Parathyroid adenoma (tissue), 2 donors: ENCODE results near the gene ARHGAP10.

Experiments used
- H2AFZ ChIP-seq: fragments of 300-600 bp; sonication (generic); one replicate; pipeline ENCODE4 v1.7.0; 2017; ENCODE audit warnings: antibody characterized with exemption, mild to moderate bottlenecking
- H3K27ac ChIP-seq: fragments of 300-600 bp; sonication (generic); one replicate; pipeline ENCODE4 v1.7.0; 2017
- H3K27me3 ChIP-seq: fragments of 300-600 bp; sonication (generic); one replicate; pipeline ENCODE4 v1.7.0; 2017; ENCODE audit warnings: low read length; ENCODE audit not compliant: control insufficient read depth, insufficient read depth
- H3K36me3 ChIP-seq: fragments of 300-600 bp; sonication (generic); one replicate; pipeline ENCODE4 v1.7.0; 2017; ENCODE audit warnings: low read length; ENCODE audit not compliant: control insufficient read depth, insufficient read depth
- H3K4me1 ChIP-seq: fragments of 300-600 bp; sonication (generic); one replicate; pipeline ENCODE4 v1.7.0; 2017; ENCODE audit warnings: control low read depth
- H3K4me2 ChIP-seq: fragments of 300-600 bp; sonication (generic); one replicate; pipeline ENCODE4 v1.7.0; 2017; ENCODE audit warnings: low read length
- H3K4me3 ChIP-seq: fragments of 300-600 bp; sonication (generic); one replicate; pipeline ENCODE4 v1.7.0; 2017; ENCODE audit warnings: low read depth, low read length
- H3K79me2 ChIP-seq: fragments of 300-600 bp; sonication (generic); one replicate; pipeline ENCODE4 v1.7.0; 2017; ENCODE audit warnings: control low read depth
- H3K9ac ChIP-seq: fragments of 300-600 bp; sonication (generic); one replicate; pipeline ENCODE4 v1.7.0; 2017; ENCODE audit warnings: mild to moderate bottlenecking
- H3K9me3 ChIP-seq: fragments of 300-600 bp; sonication (generic); one replicate; pipeline ENCODE4 v1.7.0; 2017; ENCODE audit warnings: low read length; ENCODE audit not compliant: control insufficient read depth
- TF ChIP-seq, protein P1 (sequence below): fragments of 300-600 bp; sonication (generic); IDR thresholded peaks from one replicate; pipeline ENCODE4 v1.7.0; 2017; ENCODE audit warnings: antibody characterized with exemption, mild to moderate bottlenecking
- donor health status: primary hyperparathyroidism.

ARHGAP10 gene

GRCh38 chr4:147842573-147842972, 110.7 kb downstream of the ARHGAP10 start:
- H3K36me3 ChIP-seq = no peaks in the 10 kb centered on the region
- no peak overlapping the region for H3K4me3 ChIP-seq
- no peak overlapping the region for H2AFZ ChIP-seq
- no peak overlapping the region for H3K9ac ChIP-seq
- H3K27ac ChIP-seq = no peak overlapping the region
- TF ChIP-seq, protein P1, sequence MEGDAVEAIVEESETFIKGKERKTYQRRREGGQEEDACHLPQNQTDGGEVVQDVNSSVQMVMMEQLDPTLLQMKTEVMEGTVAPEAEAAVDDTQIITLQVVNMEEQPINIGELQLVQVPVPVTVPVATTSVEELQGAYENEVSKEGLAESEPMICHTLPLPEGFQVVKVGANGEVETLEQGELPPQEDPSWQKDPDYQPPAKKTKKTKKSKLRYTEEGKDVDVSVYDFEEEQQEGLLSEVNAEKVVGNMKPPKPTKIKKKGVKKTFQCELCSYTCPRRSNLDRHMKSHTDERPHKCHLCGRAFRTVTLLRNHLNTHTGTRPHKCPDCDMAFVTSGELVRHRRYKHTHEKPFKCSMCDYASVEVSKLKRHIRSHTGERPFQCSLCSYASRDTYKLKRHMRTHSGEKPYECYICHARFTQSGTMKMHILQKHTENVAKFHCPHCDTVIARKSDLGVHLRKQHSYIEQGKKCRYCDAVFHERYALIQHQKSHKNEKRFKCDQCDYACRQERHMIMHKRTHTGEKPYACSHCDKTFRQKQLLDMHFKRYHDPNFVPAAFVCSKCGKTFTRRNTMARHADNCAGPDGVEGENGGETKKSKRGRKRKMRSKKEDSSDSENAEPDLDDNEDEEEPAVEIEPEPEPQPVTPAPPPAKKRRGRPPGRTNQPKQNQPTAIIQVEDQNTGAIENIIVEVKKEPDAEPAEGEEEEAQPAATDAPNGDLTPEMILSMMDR = no peak
- H3K27me3 ChIP-seq = no peaks in the 10 kb centered on the region
- H3K4me2 ChIP-seq = no peak overlapping the region
- peaks cover 2% of the 10 kb centered on the region for H3K79me2 ChIP-seq
- no peaks in the 10 kb centered on the region for H3K4me1 ChIP-seq
- no peaks in the 10 kb centered on the region for H3K9me3 ChIP-seq

GRCh38 chr4:147843162-147843561, 111.3 kb downstream of the ARHGAP10 start:
- H3K79me2 ChIP-seq = peaks cover 2% of the 10 kb centered on the region
- H3K9me3 ChIP-seq = no peaks in the 10 kb centered on the region
- TF ChIP-seq, protein P1 = no peak
- H3K4me2 ChIP-seq = no peak overlapping the region
- H3K4me1 ChIP-seq = no peaks in the 10 kb centered on the region
- no peaks in the 10 kb centered on the region for H3K27me3 ChIP-seq
- H3K36me3 ChIP-seq = no peaks in the 10 kb centered on the region
- no peak overlapping the region for H3K4me3 ChIP-seq
- no peak overlapping the region for H3K27ac ChIP-seq
- H3K9ac ChIP-seq = no peak overlapping the region
- H2AFZ ChIP-seq = no peak overlapping the region

DNA sequence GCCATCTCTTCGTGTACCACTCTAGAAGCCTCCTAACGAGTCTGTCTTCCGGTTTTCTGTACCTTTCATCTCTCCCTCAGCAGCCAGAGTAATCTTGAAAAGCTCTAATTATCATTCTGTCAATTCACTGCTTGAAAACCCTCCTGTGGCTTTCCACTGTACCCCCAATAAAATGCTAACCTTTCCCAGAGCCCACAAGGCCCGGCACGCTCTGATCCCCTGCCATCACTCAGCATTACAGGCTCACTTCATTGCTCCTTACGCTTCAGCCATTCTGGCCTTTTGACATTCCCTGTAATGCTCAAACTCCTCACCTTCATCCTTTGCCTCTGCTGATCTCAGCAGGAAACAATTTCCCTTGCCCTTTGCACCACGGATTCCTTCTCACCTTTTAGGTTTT, 112.9 kb downstream of the ARHGAP10 start:
- no peak overlapping the region for H3K4me2 ChIP-seq
- H2AFZ ChIP-seq = no peak overlapping the region
- no peaks in the 10 kb centered on the region for H3K36me3 ChIP-seq
- no peak overlapping the region for H3K9ac ChIP-seq
- H3K4me1 ChIP-seq = no peaks in the 10 kb centered on the region
- peaks cover 2% of the 10 kb centered on the region for H3K79me2 ChIP-seq
- H3K9me3 ChIP-seq = no peaks in the 10 kb centered on the region
- no peaks in the 10 kb centered on the region for H3K27me3 ChIP-seq
- H3K4me3 ChIP-seq = no peak overlapping the region
- H3K27ac ChIP-seq = no peak overlapping the region
- TF ChIP-seq, protein P1 = no peak

DNA sequence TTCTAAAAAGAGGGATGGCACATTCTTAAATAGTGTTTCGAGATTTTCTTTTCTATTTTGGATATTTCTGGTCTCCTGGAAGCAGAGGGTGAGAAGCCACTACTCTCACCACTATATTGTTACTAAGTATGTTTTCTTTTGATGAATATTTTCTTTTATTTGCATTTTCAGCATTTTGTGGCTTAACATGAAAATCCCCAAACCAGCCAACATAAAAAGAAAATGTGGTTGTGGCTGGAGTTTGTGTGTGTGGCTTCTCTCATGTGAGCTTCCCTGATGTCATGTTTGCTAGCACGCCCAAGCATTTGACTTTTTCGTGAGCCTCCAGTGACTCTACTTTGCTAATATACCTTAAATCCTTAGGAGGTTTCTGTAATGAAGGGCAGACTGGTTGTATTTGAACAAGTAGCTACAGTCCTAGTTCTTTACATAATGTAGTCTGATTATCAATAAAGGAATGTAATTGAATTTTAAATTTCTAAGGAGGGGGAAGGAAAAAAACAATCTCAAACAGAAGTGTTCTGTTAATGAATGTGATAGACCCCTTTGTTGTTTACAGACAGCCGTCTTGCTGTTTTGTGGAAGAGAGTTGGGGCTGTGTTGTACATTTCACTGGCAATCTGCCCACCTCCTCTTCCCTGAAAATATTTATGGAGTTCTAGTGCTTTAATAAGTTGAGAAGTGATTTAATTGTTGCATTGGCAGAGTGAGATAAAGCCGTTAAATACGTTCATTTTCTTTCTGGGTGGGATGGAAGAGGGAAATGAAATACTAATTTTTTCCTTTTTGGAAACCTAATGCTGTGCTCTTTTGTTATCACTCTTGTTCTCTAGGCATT, 114.6 kb downstream of the ARHGAP10 start:
- no peak overlapping the region for H3K9ac ChIP-seq
- H3K36me3 ChIP-seq = no peaks in the 10 kb centered on the region
- H3K27ac ChIP-seq = no peak overlapping the region

More for the DNA sequence above, 114.6 kb downstream of the ARHGAP10 start:
- no peak overlapping the region for H2AFZ ChIP-seq
- H3K4me3 ChIP-seq = no peak overlapping the region
- no peaks in the 10 kb centered on the region for H3K27me3 ChIP-seq
- no peaks in the 10 kb centered on the region for H3K4me1 ChIP-seq
- H3K4me2 ChIP-seq = no peak overlapping the region
- TF ChIP-seq, protein P1 = no peak
- H3K79me2 ChIP-seq = peaks cover 2% of the 10 kb centered on the region
- H3K9me3 ChIP-seq = no peaks in the 10 kb centered on the region
